ENCODE measurements around the gene FITM1.
A peak's percentile ranks its signal among the peaks of the same experiment; 100 is the strongest.
"Not testable (repeated sequence)": the region's sequence is repeated elsewhere in the genome, so short reads cannot be mapped to it uniquely, and the experiment has no call there.

The FITM1 gene

GRCh38 chr14:24098229-24098926 lies 32.1 kb upstream of the FITM1 start:
- DNase-seq, result no peak

GRCh38 chr14:24098927-24099813 lies 31.3 kb upstream of the FITM1 start:
- no peak for DNase-seq

- no peak for DNase-seq
These were observed 30.1 kb upstream of the FITM1 start for GRCh38 chr14:24100197-24100981.

- DNase-seq, result no peak
These were observed 29.4 kb upstream of the FITM1 start for GRCh38 chr14:24100982-24101494.

GRCh38 chr14:24102357-24103048 lies 28.0 kb upstream of the FITM1 start:
- DNase-seq, result no peak

GRCh38 chr14:24103451-24103850 lies 27.0 kb upstream of the FITM1 start:
- DNase-seq, result no peak

- not testable (repeated sequence) for DNase-seq
These were observed 24.7 kb upstream of the FITM1 start for GRCh38 chr14:24105609-24106239.

GRCh38 chr14:24106672-24107271 lies 23.7 kb upstream of the FITM1 start:
- no peak for DNase-seq

- DNase-seq, result no peak
These were observed 22.1 kb upstream of the FITM1 start for GRCh38 chr14:24108336-24108874.

GRCh38 chr14:24110060-24110459 lies 20.4 kb upstream of the FITM1 start:
- DNase-seq, result no peak

GRCh38 chr14:24110523-24110922 lies 19.9 kb upstream of the FITM1 start:
- DNase-seq, result no peak

- DNase-seq, result no peak
These were observed 17.1 kb upstream of the FITM1 start for GRCh38 chr14:24113379-24113800.

- peak; percentile 89 for DNase-seq
These were observed 16.5 kb upstream of the FITM1 start for GRCh38 chr14:24113801-24114531.

GRCh38 chr14:24114532-24115421 lies 15.7 kb upstream of the FITM1 start, which contains the start of the genes DCAF11 and NRL:
Gene DCAF11, plus strand, starts transcription at chr14:24114777. Its CDS starts 818 bp downstream, at chr14:24115595.
Gene NRL, minus strand, starts transcription at chr14:24114949. Its CDS starts 32,101 bp downstream, at chr14:24082848.
- peak; percentile 100 for DNase-seq

GRCh38 chr14:24115422-24116127 lies 14.9 kb upstream of the FITM1 start:
- no peak for DNase-seq

- no peak for DNase-seq
These were observed 14.2 kb upstream of the FITM1 start for GRCh38 chr14:24116128-24116814.

GRCh38 chr14:24117179-24117578 lies 13.3 kb upstream of the FITM1 start:
- DNase-seq, result no peak

- no peak for DNase-seq
These were observed 10.8 kb upstream of the FITM1 start for GRCh38 chr14:24119691-24120090.
